Effector memory CD4-positive, alpha-beta T cell (primary cell): ENCODE results near the gene RHOV.
A peak's percentile ranks its signal among the peaks of the same experiment; 100 is the strongest.

ENCODE experiments used
- DNase-seq, 3 donors: peaks; one replicate each; pipeline ENCODE4 v3.0.0-alpha.2; 2020
- H3K27ac ChIP-seq: 2 replicates; pipeline ENCODE4 v1.7.0; 2013; ENCODE audit warnings: mild to moderate bottlenecking, low read length, moderate library complexity; ENCODE audit not compliant: insufficient read depth, poor library complexity, severe bottlenecking
- H3K27me3 ChIP-seq: replicated peaks from 2 replicates; pipeline ENCODE4 v1.7.0; 2013; ENCODE audit warnings: mild to moderate bottlenecking, low read length; ENCODE audit not compliant: insufficient read depth, control insufficient read depth, poor library complexity, severe bottlenecking
- H3K36me3 ChIP-seq: 2 replicates; pipeline ENCODE4 v1.7.0; 2013; ENCODE audit warnings: mild to moderate bottlenecking, low read length, moderate library complexity; ENCODE audit not compliant: control insufficient read depth, insufficient read depth
- H3K4me1 ChIP-seq: 2 replicates; pipeline ENCODE4 v1.7.0; 2013; ENCODE audit warnings: low read length, mild to moderate bottlenecking; ENCODE audit not compliant: control insufficient read depth, insufficient read depth, poor library complexity, severe bottlenecking
- H3K4me3 ChIP-seq: 2 replicates; pipeline ENCODE4 v1.7.0; 2013; ENCODE audit warnings: low read length, low read depth, mild to moderate bottlenecking; ENCODE audit not compliant: insufficient read depth, poor library complexity, severe bottlenecking
- H3K9me3 ChIP-seq: 2 replicates; pipeline ENCODE4 v1.7.0; 2013; ENCODE audit warnings: mild to moderate bottlenecking, low read length, moderate library complexity; ENCODE audit not compliant: control insufficient read depth

RHOV gene

GRCh38 chr15:40857601-40858341, 16.3 kb downstream of the RHOV start:
- Histone ChIP-seq H3K36me3 (no peaks in the 10 kb centered on the region), H3K27ac (no peak overlapping the region), H3K27me3 (no peaks in the 10 kb centered on the region), H3K9me3 (no peaks in the 10 kb centered on the region), H3K4me3 (no peak overlapping the region), H3K4me1 (peaks cover 3% of the 10 kb centered on the region)
- DNase-seq: peak; percentile 53 to 57 (median 54)

DNA sequence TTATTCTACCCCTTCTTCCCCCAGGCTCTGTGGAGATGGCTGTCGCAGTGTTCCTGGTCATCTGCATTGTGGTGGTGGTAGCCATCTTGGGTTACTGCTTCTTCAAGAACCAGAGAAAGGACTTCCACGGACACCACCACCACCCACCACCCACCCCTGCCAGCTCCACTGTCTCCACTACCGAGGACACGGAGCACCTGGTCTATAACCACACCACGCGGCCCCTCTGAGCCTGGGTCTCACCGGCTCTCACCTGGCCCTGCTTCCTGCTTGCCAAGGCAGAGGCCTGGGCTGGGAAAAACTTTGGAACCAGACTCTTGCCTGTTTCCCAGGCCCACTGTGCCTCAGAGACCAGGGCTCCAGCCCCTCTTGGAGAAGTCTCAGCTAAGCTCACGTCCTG, 17.3 kb downstream of the RHOV start:
- Histone ChIP-seq H3K27me3 (no peaks in the 10 kb centered on the region), H3K9me3 (no peaks in the 10 kb centered on the region), H3K4me1 (peaks cover 3% of the 10 kb centered on the region), H3K4me3 (no peak overlapping the region), H3K36me3 (no peaks in the 10 kb centered on the region), H3K27ac (no peak overlapping the region)
- DNase-seq: no peak

- Histone ChIP-seq H3K4me1 (peaks cover 3% of the 10 kb centered on the region), H3K36me3 (no peaks in the 10 kb centered on the region), H3K9me3 (no peaks in the 10 kb centered on the region), H3K27me3 (no peaks in the 10 kb centered on the region), H3K4me3 (no peak overlapping the region), H3K27ac (no peak overlapping the region)
- no peak for DNase-seq
Measured at GRCh38 chr15:40855706-40856234, 18.3 kb downstream of the RHOV start.

- H3K36me3 ChIP-seq: no peaks in the 10 kb centered on the region
- no peak overlapping the region for H3K4me3 ChIP-seq
- H3K27ac ChIP-seq: no peak overlapping the region
- H3K27me3 ChIP-seq: no peaks in the 10 kb centered on the region
- no peak for DNase-seq
- H3K4me1 ChIP-seq: peaks cover 1% of the 10 kb centered on the region
- H3K9me3 ChIP-seq: no peaks in the 10 kb centered on the region
Measured at GRCh38 chr15:40854161-40854560, 19.9 kb downstream of the RHOV start.

GRCh38 chr15:40853241-40853890, 20.7 kb downstream of the RHOV start:
- Histone ChIP-seq H3K4me3 (no peak overlapping the region), H3K27me3 (no peaks in the 10 kb centered on the region), H3K4me1 (no peaks in the 10 kb centered on the region), H3K27ac (no peak overlapping the region), H3K9me3 (no peaks in the 10 kb centered on the region), H3K36me3 (no peaks in the 10 kb centered on the region)
- no peak for DNase-seq

GRCh38 chr15:40852529-40852928, 21.5 kb downstream of the RHOV start:
- Histone ChIP-seq H3K9me3 (no peaks in the 10 kb centered on the region), H3K4me1 (no peaks in the 10 kb centered on the region), H3K36me3 (no peaks in the 10 kb centered on the region), H3K4me3 (no peak overlapping the region), H3K27ac (no peak overlapping the region), H3K27me3 (no peaks in the 10 kb centered on the region)
- DNase-seq: no peak

DNA sequence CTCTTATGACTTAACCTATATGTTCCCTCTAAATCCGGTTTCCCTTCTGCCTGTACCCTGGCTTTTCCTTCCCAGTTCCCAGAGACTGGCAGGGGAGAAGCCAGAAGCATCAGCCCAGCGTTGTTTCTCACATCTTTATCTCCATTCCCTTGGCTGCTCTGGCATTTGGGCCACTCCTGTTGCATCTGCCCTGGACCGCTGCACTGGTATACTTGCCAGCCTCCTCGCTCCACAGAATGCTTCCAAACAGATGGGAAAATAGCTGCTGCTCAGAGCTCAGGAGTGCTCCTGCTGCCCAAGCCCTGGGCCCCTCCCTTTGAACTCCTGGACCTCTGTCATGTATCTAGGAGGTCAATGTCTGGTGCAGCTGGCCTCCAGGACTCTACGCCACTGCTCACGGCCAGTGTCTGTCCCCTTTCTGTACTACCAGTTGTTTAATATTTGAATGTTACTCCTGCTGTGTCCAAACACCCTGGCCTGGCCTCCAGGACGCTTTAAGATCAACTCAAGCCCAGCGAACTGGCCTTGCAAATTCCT, 23.4 kb downstream of the RHOV start:
- H3K36me3 ChIP-seq: no peaks in the 10 kb centered on the region
- H3K27ac ChIP-seq: no peak overlapping the region
- H3K27me3 ChIP-seq: no peaks in the 10 kb centered on the region
- H3K4me1 ChIP-seq: no peaks in the 10 kb centered on the region
- no peaks in the 10 kb centered on the region for H3K9me3 ChIP-seq
- no peak for DNase-seq
- no peak overlapping the region for H3K4me3 ChIP-seq

DNA sequence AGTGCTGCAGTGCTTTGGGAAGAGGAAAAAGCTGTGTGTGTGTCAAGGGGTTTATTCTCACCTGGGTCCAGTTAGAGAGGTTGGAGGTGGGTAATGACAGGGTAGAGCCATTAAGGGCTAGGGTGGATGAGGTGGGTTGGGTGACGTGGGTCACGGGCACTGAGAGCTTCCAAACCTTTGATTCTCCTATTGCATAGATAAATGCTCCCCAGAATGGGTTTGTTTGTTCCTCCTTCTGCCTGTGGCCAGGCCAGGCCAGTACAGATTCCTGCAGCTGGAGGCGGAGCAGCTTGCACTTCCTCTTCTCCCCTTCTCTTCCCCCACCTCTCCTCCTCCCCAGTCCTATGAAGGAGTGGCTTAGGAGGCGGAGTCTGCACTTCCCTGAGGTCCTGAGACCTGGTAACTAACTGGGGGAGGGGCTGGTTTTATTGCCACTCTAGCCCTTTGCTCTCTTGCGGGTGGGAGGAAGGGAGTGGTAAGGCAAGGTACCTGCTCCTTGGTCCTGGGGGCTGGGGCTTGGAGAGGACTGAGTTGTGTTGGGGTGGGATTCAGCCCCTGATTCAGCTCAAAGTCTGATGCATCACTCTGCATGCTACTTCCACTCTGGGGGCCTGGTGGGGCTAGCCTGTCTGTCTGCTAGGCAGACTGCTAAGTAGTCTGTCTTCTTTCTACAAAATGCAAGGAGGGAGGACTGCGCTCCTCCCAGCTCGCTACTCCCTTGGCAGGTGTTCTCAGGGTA, 26.6 kb downstream of the RHOV start:
- H3K4me1 ChIP-seq: peaks cover 10% of the 10 kb centered on the region
- H3K4me3 ChIP-seq: no peak overlapping the region
- H3K36me3 ChIP-seq: no peaks in the 10 kb centered on the region
- no peak for DNase-seq
- no peaks in the 10 kb centered on the region for H3K27me3 ChIP-seq
- no peaks in the 10 kb centered on the region for H3K9me3 ChIP-seq
- no peak overlapping the region for H3K27ac ChIP-seq

DNA sequence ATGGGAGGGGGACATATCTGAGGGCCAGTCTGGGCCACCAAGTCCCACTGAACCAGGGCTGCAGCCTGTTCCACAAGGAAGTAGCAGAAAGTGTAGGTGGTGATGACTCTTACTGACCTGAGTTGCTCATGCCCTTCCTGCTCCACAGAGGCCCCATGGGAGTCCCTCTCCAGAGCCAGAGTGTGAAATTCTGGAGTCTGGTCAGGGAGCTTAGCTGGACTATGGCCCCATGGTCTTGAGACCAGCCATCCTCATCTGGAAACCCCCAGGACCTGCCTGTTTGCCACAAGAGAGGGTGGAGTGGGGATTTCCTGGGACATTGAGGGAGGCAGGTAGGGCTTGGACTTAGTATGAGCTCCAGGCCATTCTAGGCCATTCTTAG, 27.2 kb downstream of the RHOV start:
- Histone ChIP-seq H3K36me3 (no peaks in the 10 kb centered on the region), H3K4me3 (no peak overlapping the region), H3K27ac (no peak overlapping the region), H3K9me3 (no peaks in the 10 kb centered on the region), H3K27me3 (no peaks in the 10 kb centered on the region), H3K4me1 (peaks cover 10% of the 10 kb centered on the region)
- DNase-seq: no peak
